ENCODE data around the gene PLXNC1.

- TF ChIP-seq, protein P1, sequence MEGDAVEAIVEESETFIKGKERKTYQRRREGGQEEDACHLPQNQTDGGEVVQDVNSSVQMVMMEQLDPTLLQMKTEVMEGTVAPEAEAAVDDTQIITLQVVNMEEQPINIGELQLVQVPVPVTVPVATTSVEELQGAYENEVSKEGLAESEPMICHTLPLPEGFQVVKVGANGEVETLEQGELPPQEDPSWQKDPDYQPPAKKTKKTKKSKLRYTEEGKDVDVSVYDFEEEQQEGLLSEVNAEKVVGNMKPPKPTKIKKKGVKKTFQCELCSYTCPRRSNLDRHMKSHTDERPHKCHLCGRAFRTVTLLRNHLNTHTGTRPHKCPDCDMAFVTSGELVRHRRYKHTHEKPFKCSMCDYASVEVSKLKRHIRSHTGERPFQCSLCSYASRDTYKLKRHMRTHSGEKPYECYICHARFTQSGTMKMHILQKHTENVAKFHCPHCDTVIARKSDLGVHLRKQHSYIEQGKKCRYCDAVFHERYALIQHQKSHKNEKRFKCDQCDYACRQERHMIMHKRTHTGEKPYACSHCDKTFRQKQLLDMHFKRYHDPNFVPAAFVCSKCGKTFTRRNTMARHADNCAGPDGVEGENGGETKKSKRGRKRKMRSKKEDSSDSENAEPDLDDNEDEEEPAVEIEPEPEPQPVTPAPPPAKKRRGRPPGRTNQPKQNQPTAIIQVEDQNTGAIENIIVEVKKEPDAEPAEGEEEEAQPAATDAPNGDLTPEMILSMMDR (IDR thresholded peaks at IDR 0.05) = no peak
- no peak for TF ChIP-seq EZH2 (IDR thresholded peaks at IDR 0.05; ENCODE audit: borderline replicate concordance, insufficient read depth, low read depth, low read length, poor library complexity, severe bottlenecking)
Observed at GRCh38 chr12:94250130-94250529, 101.8 kb downstream of the PLXNC1 start.

All from B cell (primary cell).